Vagina (tissue), 2 donors: ENCODE measurements around the gene UFD1. TPM values are rescaled to one million over a fixed set of nuclear protein-coding genes. Genes with fewer than 3 reads are reported as not detected.

ENCODE experiments used
- DNase-seq, 2 donors: peaks; one replicate each; pipeline ENCODE4 v3.0.0-alpha.2; 2017; ENCODE audit errors: extremely low spot score in 2 of 2
- H3K27ac ChIP-seq: fragments of 200-600 bp; sonication (generic); one replicate; pipeline ENCODE4 v1.5.1; 2019
- H3K27me3 ChIP-seq: fragments of 200-600 bp; sonication (generic); one replicate; pipeline ENCODE4 v1.5.1; 2019
- H3K36me3 ChIP-seq, 2 donors: fragments of 200-600 bp; sonication (generic); one replicate each; pipeline ENCODE4 v1.5.1; 2017 to 2019
- H3K4me1 ChIP-seq: fragments of 200-600 bp; sonication (generic); one replicate; pipeline ENCODE4 v1.5.1; 2019
- H3K4me3 ChIP-seq, 2 donors: fragments of 200-600 bp; sonication (generic); 1 replicate in 1 of 2; 2 replicates in 1 of 2; pipeline ENCODE4 v1.5.1; 2016 to 2019
- H3K9me3 ChIP-seq: fragments of 200-600 bp; sonication (generic); one replicate; pipeline ENCODE4 v1.5.1; 2019
- POLR2A ChIP-seq, 2 donors: fragments of 450-650 bp; IDR thresholded peaks; one replicate each; pipeline ENCODE4 v1.6.1; 2017; ENCODE audit warnings: antibody characterized with exemption in 2 of 2, mild to moderate bottlenecking in 2 of 2, moderate library complexity in 2 of 2
- POLR2AphosphoS5 ChIP-seq, 2 donors: sonication (generic); formaldehyde crosslinking; IDR thresholded peaks; one replicate each; pipeline ENCODE4 v1.9.0; 2017; ENCODE audit warnings: antibody characterized with exemption in 2 of 2, mild to moderate bottlenecking in 2 of 2, low read depth in 1 of 2; ENCODE audit not compliant: insufficient read depth in 1 of 2
- intact Hi-C: fragments of 100-400 bp; cut with DNase I; formaldehyde crosslinking; loops from one replicate; pipeline ENCODE4 v1.15.1; 2023
- total RNA-seq: library from RNA; depleted of rRNA; stranded (reverse); fragments of >200 nt; gene quantifications from one replicate; pipeline ENCODE4 v1.2.3, GENCODE V29; 2016
- TF ChIP-seq, protein P1 (sequence below), 3 experiments: fragments of 450-650 bp in 2 of 3; fragments of 200-600 bp in 1 of 3; sonication (generic) in 1 of 3; IDR thresholded peaks; one replicate each; pipeline ENCODE4 v1.5.1; 2017 to 2019; ENCODE audit warnings: antibody characterized with exemption in 3 of 3, mild to moderate bottlenecking in 2 of 3, moderate library complexity in 2 of 3

UFD1 gene
- total RNA-seq, 1 donor from 2014 or later: 66.8 TPM

DNA sequence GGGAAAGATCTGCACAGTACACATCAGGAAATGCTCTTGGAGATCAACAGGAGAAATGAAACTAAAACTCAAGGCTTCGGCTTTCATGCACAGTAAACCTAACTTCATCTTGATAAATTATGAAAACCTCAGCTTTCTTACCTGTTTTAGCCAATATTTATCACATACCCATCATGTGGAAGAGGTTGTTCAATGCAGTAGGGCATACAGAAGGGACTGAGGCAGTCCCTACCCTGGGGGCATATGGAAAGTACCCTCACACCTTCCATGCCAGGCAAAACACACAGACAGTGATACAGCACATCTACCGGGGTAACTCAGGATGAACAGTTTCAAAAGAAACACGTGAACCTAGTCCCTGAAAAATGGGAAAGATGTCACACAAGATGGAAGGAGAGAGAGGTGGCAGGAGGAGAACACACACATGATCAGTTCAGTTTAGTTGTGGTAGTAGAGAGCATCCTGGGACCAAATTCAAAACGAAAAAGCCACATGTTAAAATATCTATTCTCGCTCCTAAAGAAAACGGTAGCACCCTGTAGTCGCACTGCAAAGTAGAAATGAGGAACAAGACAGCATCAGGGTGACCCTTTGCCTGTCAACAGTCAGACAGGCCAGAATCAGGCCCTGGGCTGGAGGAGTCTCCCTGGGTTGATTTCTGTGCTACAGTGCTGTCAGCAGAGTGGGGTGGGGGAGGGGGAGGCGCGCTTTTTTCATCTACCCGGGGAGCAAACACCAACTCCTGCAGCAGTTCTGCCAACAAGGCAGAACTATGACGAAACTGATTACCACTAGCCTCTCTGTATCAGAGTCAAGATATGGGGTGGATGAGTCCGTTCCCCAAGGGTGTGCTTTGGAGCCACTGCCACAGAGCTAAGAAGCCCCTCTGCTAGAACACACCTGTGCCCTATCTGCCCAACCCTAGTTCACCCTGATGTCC lies 48.8 kb downstream of the UFD1 start:
- peak overlapping the region; percentile 51 for H3K27ac ChIP-seq
- intact Hi-C loops: no loop called here
- H3K27me3 ChIP-seq: no peaks in the 10 kb centered on the region
- no peaks in the 10 kb centered on the region for H3K9me3 ChIP-seq
- peaks cover 37% of the 10 kb centered on the region for H3K4me1 ChIP-seq
- no peak for DNase-seq
- TF ChIP-seq POLR2A (IDR thresholded peaks at IDR 0.05): no peak
- TF ChIP-seq, protein P1, sequence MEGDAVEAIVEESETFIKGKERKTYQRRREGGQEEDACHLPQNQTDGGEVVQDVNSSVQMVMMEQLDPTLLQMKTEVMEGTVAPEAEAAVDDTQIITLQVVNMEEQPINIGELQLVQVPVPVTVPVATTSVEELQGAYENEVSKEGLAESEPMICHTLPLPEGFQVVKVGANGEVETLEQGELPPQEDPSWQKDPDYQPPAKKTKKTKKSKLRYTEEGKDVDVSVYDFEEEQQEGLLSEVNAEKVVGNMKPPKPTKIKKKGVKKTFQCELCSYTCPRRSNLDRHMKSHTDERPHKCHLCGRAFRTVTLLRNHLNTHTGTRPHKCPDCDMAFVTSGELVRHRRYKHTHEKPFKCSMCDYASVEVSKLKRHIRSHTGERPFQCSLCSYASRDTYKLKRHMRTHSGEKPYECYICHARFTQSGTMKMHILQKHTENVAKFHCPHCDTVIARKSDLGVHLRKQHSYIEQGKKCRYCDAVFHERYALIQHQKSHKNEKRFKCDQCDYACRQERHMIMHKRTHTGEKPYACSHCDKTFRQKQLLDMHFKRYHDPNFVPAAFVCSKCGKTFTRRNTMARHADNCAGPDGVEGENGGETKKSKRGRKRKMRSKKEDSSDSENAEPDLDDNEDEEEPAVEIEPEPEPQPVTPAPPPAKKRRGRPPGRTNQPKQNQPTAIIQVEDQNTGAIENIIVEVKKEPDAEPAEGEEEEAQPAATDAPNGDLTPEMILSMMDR (IDR thresholded peaks at IDR 0.05): no peak
- no peak for TF ChIP-seq POLR2AphosphoS5 (IDR thresholded peaks at IDR 0.05; ENCODE audit: insufficient read depth in 1 of 2, low read depth in 1 of 2)
- H3K4me3 ChIP-seq: peak overlapping the region; percentile 81 to 93
- H3K36me3 ChIP-seq: peaks cover 0 to 11% of the 10 kb centered on the region in 2 donors

- H3K4me3 ChIP-seq: no peak overlapping the region
- peaks cover 14% of the 10 kb centered on the region for H3K4me1 ChIP-seq
- H3K36me3 ChIP-seq: no peaks in the 10 kb centered on the region
- H3K27me3 ChIP-seq: no peaks in the 10 kb centered on the region
- TF ChIP-seq POLR2A (IDR thresholded peaks at IDR 0.05) (no peak), POLR2AphosphoS5 (IDR thresholded peaks at IDR 0.05; ENCODE audit: insufficient read depth in 1 of 2, low read depth in 1 of 2) (no peak)
- TF ChIP-seq, protein P1 (IDR thresholded peaks at IDR 0.05): no peak
- DNase-seq: no peak
- H3K27ac ChIP-seq: no peak overlapping the region
- no peaks in the 10 kb centered on the region for H3K9me3 ChIP-seq
- intact Hi-C loops: no loop called here
These were observed 54.9 kb downstream of the UFD1 start for GRCh38 chr22:19424186-19424500.

DNA sequence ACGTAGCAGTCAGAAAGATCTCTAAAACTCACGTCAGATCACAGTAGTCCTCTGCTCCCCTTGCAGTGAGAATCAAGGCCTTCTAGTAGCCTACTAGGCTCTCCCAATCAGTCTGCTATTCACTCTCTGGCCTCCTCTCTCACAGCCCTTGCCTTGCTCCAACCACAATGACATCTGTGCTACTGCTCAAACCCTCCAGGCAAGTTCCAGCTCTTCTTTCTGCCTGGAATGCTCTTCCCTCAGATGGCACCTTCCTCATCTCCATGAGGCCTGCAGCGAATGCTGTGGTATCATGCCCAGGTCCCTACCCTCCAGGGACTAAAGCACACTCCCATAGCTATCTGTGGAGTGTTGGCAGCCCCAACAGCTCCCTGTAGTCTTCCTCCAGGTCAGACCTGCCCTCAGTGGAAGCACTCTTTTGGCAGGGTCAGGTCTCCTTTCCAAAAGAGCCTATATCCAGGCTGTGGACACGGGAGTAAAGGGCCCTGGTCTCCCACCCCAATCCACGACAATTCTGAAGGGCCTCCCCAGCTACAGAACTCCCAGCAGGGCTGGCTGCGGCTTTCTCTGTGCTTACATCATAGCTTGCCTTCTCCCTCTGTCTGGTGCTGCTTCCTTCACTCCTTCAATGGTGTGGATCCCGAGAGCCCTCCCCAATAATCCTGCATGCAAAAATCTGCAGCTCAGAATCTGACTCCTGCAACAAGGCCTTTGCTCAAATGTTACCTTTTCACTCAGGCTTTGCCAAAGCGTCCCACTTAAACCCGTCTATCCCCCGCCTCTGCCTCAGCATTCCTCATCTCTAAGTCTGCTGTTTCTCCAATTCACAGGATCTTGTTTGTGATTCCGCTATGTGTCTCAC lies 56.3 kb downstream of the UFD1 start:
- no peak for DNase-seq
- Histone ChIP-seq H3K27ac (no peak overlapping the region), H3K4me1 (peaks cover 5% of the 10 kb centered on the region), H3K27me3 (no peaks in the 10 kb centered on the region), H3K36me3 (no peaks in the 10 kb centered on the region), H3K9me3 (no peaks in the 10 kb centered on the region), H3K4me3 (no peak overlapping the region)
- intact Hi-C loops: no loop called here
- no peak for TF ChIP-seq POLR2AphosphoS5 (IDR thresholded peaks at IDR 0.05; ENCODE audit: insufficient read depth in 1 of 2, low read depth in 1 of 2)
- TF ChIP-seq, protein P1 (IDR thresholded peaks at IDR 0.05): no peak
- TF ChIP-seq POLR2A (IDR thresholded peaks at IDR 0.05): no peak

DNA sequence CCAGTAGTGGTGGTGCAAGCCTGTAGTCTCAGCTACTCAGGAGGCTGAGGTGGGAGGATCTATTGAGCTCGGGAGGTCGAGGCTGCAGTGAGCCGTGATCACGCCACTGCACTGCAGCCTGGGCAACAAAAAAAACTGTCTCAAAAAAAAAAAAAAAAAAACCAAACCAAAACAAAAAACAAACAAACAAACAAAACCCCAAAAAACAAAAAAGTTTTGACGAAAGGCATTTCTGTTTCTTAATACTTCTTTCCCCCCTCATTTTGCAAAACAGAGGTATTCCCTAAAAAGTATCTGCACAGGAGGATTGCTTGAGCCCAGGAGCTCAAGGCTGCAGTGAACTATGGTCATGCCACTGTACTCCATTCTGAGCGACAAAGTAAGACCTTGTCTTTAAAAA lies 58.7 kb downstream of the UFD1 start:
- Histone ChIP-seq H3K4me1 (peaks cover 5% of the 10 kb centered on the region), H3K4me3 (no peak overlapping the region), H3K27me3 (no peaks in the 10 kb centered on the region), H3K9me3 (no peaks in the 10 kb centered on the region), H3K27ac (no peak overlapping the region), H3K36me3 (no peaks in the 10 kb centered on the region)
- no peak for DNase-seq
- no peak for TF ChIP-seq POLR2A (IDR thresholded peaks at IDR 0.05)
- no peak for TF ChIP-seq POLR2AphosphoS5 (IDR thresholded peaks at IDR 0.05; ENCODE audit: insufficient read depth in 1 of 2, low read depth in 1 of 2)
- TF ChIP-seq, protein P1 (IDR thresholded peaks at IDR 0.05): no peak
- intact Hi-C loops: no loop called here
